Measurements from ENCODE around the gene FBL.

FBL gene

DNA sequence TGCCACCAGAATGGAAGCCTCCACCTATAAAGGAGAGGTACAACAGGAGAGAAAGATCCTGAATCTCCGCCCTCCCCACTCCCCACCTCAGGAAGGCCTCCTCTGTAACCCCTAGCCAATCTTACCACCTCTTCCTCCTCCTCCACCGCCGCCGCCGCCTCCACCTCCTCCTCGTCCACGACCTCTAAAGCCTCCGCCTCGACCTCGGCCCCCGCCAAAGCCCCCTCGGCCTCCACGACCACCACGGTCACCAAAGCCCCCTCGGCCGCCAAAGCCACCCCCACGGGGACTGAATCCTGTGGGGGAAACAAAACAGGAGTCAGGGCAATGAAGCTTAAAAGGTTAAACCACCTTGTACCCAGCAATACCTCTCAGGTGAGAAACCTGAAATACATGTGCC lies 5.7 kb downstream of the FBL start:
- DNase-seq, result no peak

DNA sequence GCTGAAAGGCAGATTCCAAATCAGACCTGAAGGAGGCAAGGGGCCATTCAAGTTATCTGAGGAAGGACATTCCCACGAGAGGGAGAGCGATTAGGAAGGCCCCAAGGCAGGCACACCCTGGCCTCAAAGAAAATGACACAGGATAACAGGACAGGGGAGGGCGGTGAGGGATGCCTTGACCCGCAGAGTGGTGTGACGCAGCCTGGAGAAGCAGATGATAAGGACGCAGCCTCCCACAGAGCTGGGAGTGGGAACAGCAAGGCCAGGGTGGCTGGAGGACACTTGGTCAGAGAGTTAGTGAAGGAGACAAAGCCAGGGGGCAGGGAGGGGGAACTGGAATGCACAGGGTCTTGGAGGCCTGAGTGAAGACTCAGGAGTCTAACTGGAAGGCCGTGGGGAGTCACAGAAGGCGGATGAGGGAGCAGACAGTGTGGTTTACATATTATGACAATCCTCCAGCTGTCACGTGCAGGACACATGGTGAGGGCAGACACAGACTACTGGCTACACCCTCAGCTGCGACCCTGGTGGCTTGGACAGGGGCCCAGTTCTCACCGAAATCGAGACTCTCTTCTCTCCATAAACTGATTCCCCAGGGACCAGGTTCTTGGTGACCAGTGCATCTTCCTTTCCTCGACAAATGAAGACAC lies 6.4 kb downstream of the FBL start:
- no peak for DNase-seq

DNA sequence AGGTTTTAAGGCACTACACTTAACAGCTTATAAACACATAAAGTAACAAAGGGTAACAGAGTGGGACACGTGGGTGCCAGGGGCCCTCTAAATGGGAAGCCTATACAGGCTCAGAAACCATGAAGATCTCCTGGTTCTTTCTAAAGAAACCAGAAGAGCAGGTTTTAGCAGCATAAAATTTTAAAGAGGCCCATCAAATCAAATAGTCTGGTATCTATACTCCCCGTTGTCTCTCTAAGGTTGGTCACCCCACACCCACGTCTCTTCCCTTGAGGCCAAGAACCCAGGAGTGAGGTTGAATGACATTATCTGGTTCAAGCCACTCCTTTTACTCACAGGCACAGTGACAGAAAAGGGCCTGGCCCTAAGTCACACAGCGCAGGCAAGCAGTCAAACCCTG lies 7.6 kb downstream of the FBL start:
- no peak for DNase-seq

DNA sequence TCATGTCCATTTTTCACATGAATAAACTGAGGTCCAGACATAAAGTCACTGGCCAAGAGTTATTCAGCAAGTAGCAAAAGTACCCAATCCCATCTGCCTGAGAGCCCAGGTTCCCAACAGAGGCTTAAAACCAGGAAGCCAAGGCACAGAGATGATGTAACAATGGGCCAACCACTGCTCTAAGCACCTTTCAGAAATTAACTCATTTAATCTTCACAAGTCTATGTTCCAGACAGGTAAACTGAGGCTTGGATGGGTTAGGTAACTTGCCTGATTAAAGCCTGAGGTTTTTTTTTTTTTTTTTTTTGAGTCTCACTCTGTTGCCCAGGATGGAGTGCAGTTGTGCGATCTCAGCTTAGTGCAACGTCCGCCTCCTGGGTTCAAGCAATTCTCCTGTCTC lies 8.2 kb downstream of the FBL start:
- DNase-seq, result no peak

DNA sequence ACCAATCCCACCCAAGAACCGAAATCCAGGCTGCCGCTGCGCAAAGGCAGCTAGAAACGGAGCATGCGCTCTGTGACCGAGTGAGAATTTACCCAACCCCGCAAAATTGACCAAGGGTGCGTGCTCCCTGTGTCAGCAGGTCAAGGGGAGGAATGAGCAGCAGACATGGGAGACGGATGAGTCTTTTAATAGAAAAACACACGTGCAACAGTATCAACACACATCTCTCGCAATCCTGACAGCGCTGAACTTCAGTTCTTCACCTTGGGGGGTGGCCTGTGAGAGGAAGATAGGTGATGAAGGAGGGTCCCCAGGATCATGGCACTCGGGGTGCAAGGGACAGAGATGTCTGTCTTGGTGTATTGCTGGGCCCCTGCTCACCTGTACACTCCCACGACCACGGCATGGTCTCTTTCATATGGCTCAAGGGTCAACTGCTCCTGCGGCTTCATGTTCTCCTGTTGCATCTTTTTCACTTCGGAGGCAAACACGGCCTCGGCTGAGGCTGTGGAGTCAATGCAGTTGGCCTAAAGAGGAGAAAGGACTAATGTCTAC lies 11.8 kb downstream of the FBL start:
- DNase-seq, result no peak

DNA sequence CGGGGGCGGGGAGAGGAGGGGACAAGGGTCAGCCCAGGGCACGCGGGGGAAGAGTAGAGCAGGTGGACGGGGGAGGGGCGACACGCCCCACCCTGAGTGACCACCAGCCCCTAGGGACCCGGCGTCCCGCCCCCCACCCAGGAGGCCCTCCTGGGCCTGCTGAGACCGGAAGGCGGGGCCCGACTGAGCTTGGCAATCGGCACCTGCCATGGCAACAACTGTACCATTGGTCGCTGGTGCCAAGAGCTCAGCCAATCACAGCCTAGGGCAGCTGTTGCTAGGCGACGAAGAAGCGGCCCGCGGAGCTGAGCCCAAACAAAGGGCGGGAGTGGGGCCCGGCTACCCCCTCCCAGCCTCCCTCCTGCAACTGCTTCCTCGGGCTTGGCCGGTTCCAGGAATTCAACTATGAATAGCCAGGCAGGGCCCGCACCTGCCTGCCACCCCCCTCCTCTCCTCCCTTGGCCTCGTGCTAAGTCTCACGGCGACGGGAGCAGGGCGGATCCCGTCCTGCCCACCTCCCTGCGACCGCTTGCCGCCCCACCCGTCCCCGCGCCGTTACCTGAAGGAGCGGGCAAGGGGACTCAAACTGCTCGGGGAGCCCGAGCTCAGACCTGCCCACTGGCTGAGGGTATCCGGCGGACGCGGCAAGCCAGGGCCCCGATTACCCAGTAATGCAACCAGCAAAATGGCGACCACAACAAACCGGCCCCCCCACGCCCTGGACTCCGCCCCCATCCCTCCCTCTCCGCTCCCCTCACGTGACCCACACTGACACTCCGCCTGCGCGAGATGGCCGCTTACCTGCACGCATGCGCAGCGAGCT lies 12.5 kb downstream of the FBL start, which contains the start of gene DYRK1B:
DYRK1B (minus strand) TSS at position 699 of the 823 bp plus-strand sequence. CDS start 2,295 bp downstream, outside the sequence.
- DNase-seq, result peak; percentile 98 to 99

DNA sequence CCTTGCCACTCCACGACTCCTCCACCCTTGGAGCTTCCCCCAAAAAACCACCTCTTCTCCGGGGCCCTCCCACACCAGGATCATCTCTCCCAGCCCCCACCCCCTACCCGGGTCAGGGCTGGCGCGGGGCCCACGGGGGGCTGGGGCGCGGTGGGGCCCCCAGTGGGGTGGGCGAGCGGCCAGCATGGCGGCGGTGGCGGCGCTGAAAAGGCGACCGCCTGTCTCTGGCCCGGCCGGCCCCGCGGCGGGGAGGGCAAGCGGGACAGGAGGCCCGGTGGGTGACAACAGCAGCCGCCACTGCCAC lies 13.1 kb downstream of the FBL start:
- DNase-seq, result no peak

DNA sequence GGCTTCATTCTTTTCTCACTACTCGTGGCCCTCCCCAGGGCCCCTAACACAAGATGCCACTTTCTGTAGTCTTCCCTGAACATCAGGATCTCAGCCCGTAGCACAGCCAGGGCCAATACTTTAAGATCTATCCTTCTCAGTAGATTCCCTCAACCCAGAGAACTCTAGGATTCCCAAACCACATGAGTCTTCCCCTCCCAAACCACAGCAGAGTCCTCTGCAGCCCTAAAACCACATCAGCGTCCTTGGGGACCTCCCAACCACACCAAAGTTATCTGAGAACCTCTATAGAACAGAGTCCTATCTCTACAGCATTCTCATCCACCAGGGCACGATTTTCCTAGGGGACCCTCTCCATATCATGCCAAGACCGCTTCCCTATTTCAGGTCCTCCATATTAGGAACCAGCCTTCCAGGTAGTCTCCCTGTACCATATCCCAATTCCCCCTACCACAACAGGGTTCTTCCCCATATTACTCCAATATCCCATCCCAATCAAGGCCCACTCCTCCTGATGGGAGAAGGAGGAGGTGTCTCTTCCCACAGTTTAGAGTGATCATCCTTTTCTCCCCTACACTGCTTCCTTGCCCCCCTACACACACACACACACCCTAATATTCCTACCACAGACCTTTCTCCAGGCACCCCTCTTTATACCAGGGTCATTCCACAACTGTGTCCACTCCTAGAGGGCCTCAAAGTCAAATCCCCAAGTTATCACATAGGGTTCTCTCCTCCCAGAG lies 13.7 kb downstream of the FBL start:
- DNase-seq, result peak in 1 of 2 donors; percentile 32

DNA sequence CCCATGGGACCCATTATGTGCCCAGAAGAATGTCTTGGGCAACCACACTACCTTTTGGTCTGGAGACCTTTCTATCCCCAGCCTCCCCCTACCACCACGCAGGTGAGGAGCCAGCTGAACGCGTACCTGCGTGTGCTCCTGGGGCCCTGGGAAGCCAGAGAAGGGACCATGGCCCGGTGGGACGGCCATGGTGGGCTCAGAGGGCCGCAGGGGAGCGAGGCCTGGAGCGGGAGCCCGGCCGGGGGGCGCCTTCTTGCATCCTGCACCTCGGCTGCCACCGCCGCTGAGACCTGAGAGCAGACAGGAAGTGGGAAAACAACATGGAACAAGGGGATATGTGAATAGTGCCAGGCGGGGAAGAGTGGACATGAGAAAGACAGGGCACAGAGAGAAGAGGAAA lies 14.5 kb downstream of the FBL start:
- DNase-seq, result no peak

DNA sequence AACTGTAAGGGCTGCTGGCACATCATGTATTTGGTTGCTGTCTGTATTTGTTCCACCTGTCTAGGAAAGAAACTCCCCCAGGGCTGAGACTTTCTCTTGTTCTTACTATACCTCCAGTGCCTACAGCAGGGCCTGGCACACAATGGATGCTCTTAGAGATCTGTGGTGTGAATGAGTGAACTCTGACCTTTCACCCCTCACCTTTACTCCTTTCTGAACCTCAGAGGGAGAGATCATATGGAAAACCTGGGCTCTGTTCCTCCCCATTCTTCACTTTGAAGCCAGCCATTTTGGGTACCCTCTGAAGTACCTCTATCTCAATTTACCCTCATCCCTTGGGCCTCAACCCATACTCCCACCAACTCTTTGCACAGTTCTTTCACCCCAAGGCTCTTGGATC lies 15.3 kb downstream of the FBL start:
- no peak for DNase-seq

DNA sequence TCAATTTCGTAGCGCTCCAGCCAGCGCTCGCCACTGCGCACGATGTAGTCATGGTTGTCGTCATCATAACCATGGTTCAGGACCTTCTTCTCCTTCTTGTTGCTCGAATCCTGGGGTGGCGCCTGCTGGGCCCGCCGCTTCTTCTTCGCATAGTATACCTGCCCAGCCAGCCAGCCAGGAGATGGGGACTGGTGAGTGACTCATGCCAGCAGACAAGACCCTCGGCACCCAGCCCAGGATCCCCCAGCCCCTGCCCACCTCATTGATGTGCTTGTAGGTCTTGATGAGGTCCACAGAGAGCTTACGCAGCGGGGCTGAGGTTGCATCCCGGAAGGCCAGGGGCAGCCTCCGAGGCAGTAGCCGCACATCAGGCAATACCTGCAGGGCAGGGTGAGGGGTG lies 15.8 kb downstream of the FBL start:
- DNase-seq, result no peak

DNA sequence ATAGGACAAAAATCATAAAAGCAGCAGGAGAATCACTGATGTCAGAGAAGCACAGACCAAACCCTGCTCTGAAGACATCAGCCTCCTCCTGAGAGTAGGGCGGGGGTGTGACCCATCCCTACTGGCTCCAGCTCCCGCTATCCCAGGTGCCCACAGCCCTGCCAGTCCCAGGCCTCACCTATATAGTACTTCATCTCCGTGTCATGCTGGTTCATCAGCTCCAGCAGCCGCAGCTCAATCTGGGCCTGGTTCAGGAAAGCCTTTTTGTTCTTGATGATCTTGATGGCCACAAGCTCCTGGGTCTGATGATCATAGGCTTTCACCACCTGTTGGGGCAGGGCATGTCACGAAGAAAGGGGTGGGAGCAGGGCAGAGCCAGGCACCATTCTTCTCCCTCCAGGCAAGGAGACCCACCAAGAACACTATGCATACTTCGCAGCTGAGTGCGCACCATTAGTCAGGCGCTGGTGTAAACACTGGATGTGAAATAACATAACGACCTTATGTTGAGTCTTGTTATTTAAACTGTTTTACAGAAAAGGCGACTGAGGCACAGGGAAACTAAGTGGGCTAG lies 16.4 kb downstream of the FBL start:
- DNase-seq, result no peak

DNA sequence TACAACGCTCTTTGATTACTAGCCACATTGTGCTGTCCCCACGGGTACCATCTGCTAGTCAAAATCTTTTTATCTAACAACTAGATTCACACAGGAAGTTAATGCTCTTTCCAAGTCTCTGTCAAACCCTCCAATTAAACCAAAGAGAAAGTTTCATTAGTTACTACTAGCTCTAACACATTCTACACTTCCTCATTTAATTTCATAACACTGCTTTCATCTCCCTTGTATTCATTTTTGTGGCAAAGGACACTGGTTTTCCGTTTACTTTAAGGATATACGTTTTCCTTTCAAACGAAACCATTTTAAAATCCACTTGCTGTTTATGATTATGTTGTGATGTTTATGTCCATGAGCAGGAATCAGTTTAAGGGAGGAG lies 17.5 kb downstream of the FBL start:
- no peak for DNase-seq

DNA sequence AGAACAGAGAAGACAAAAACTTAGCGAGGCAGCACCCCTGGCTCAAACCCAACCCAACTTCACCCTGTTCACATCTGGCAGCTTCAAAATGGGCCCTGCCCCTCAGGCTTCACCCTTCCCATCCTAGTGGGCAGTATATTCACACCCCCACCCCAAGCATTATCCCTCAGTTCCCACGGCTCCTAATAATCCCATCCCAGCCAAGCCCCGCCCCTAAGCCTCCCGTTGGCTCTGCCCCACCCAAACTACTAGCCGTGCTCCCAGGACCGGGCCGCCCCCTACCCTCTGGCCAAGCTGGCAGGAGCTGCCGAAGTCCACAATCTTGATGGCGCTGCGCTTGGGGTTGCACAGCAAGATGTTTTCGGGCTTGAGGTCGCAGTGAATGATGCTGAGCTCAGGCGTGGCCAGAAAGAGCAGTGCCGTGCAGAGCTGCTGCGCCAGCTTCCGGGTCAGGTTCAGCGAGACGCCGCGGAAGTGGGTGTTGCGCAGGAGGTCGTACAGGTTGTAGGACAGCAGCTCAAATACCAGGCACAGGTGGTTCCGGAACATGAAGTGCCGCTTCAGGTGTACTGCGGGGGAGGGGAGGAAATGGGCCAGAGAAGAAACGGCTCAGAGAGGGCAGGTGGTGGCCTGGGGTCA lies 18.0 kb downstream of the FBL start:
- peak; percentile 36 to 48 for DNase-seq

DNA sequence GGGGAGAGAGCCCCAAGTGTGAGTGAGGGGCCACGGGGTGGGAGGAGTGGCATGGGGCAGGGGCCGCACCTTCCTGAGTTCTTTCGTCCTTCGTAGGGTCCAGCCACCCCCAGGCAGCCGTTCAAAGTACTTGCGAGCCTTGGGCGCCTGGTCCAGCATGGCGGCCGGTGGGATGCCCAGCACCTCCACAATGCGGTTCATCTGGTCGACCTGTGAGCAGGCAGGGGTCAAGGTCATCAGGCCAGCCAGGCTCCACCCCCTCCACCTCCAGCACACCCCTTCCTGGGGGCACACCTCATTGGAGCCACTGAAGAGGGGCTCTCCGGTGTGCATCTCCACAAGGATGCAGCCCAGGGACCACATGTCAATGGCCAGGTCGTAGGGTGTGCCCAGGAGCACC lies 19.0 kb downstream of the FBL start:
- DNase-seq, result no peak

DNA sequence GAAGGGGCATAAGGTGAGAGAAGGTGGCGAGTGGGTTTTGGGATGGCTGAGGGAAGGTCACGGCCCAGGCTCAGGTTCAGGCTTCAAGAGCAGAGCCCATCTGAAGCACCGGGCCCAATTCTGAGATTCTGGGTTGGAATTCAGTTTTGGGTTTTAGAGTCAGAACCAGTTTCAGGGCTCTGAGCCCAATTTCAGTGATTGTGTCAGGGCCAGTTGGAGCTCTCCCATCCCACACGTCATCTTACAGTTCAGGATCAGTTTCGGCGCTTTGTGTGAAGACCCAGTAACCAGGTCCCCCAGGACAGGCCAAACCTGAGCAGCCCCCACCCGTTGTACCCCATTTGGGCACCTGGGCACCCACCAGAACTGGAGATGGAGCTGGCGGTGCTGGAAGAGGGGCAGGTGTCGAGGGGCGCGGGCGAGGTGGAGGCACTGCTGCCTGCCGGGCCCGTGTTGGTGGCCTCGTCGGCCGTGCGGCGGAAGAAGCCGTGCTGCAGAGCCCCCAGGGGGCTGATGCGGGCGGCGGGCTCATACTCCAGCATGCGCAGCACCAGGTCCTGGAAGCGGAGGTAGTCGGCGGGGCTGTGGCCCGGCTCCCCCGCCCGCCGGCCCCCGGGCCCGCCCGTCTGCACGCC lies 19.8 kb downstream of the FBL start:
- DNase-seq, result no peak

DNA sequence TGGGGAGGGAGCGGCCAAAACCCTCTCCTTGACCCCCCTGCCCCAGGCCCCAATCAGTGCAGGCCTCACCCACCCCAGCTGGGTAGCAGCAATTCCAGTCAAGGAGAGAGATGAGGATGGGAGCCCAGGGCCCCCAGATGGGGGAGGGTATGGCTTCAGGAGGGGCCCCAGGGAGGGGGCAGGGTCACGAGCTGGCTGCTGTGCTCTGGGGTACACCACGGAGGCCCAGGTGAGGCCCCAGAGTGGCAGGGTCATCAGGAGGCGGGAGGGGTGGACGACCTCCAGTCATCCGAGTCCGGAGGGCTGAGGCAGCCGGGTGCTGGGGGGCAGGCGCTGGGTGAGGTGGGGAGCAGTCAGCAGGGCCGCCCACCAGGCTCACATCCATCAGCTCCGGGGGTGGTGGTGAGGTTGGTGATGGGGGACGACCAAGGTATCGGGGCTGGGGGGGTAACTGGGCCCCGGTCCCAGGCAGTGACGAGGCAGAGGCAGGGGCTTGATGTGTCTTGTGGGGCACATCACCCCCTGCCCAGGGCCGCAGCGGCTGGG lies 20.6 kb downstream of the FBL start:
- DNase-seq, result no peak

DNA sequence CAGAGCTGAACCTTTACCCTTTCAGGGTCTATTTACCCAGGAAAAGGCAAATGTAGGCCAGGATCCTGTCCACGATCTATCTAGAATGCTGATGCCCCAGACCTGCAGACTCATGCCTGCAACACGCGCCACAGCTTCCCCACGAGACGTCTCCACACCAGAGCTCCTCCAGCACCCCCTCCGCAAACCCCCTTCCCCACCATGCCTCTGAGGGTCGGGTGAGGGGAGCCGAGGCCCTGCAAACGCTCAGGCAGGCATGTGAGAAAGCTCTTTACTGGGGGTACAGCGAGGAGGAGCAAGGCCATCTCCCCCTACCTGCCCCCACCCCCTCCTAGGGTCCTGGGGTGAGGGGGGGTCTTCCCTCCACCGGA lies 21.1 kb downstream of the FBL start:
- DNase-seq, result no peak

DNA sequence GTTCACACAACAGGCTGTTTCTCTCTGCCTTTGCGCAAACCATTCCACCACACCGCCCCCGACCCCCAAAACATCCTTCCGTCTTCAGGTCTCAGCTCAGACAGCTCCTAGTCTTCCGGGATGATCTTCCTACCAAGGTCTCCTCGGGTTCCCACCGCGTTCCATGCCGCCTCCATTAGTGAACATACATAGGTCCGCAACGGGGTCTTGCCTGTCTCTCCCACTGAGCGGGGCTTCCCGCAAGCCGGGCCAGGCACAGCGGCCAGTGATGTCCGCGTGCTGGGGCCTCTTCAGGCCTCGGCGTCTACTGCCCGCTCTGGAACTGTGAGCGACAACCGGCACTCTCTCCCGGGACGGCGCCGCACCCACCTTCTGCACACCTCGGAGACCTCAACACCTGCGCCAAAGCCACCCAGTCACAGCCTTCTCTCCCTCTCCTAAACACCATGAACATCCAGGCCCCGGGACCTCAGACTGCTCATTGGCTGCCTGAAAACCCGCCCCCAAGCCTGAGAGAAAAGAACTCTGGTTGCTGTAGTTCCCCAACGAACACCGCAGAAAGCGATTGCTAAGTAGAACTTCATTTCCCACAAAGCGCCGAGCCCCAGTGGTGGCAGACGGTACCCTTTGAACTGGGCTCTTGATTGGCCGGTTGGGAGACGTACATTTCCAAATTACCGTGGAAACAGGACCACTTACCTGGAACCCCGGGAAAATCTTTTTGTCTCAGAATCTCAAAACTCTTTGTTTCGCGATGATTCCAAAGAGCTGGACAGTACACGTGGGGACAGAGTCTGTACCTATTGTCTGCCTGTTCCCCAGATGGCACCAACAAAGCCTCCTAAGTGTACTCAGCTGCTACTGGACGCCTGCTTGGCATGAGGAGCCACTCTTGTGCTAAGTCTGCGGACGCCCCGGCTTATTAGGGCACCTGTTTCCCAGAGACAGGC lies 21.8 kb downstream of the FBL start:
- peak; percentile 90 to 92 for DNase-seq

DNA sequence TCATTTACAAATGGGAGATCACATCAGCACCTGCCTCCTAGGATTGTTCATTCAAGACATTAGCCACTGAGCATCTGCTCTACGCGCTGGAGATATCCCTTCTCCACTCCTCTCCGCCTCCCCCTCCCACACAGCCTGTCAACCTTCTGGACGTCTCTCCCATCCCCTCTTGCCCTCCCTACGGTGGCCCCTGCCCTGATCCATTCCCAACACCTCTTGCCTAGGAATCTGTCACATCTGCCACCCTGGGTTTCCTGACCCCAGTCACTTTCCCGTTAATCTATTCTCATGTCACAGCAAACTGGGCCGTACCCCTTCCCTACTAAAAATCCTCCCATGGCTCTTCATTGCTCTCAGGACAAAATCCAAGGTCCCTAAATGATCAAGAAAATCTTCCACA lies 22.5 kb downstream of the FBL start:
- DNase-seq, result no peak

DNA sequence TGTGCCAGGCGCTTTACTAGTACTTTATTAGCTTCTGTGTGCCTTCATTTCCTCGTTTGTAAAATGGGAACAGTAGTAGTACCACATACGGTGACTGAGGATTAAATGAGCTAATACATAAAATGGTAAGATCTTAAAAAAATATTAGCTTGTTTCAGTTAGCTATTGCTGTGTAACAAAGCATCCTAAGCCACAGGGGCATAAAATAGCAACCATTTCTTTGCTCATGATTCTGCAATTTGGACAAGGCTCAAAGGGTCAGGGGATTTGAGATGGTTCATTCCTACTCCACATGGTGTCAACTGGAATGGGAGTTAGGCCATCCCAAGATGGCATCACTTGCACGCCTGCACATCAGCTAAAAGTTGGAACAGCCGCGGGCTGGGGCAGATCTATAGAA lies 25.5 kb downstream of the FBL start:
- no peak for DNase-seq
